PC-3 (cell line): ENCODE data around the gene FBXW4. TPM values are rescaled to one million over a fixed set of nuclear protein-coding genes. Genes with fewer than 3 reads are reported as not detected.
"Not testable (repeated sequence)": the region's sequence is repeated elsewhere in the genome, so short reads cannot be mapped to it uniquely, and the experiment has no call there.

Experiments used
- ATAC-seq: fragments of 200-7000 bp; cut with Tn5 transposase; 2 replicates; pipeline ENCODE4 v1.9.1; 2020; ENCODE audit warnings: mild to moderate bottlenecking, moderate library complexity
- BruUV-seq: library from RNA; stranded (reverse); fragments of 400-500 nt; replicated peaks from 2 replicates; lab custom pipeline; 2021; lab: Mats Ljungman, UMichigan
- CTCF ChIA-PET: fragments of 300-600 bp; sonication (Branson Sonifier 250); formaldehyde crosslinking; loops from one replicate; lab custom pipeline; 2022; ENCODE audit warnings: antibody characterized with exemption; lab: Charles Lee
- POLR2A ChIA-PET: fragments of 300-600 bp; sonication (Branson Sonifier 250); formaldehyde crosslinking; loops from one replicate; lab custom pipeline; 2022; ENCODE audit warnings: antibody characterized with exemption; ENCODE audit not compliant: unreplicated experiment; lab: Charles Lee
- DNase-seq: peaks from one replicate; pipeline ENCODE4 v3.0.0-alpha.2; 2015
- H2AFZ ChIP-seq: fragments of 300-600 bp; sonication (generic); 2 replicates; pipeline ENCODE4 v1.6.0; 2016; ENCODE audit warnings: antibody characterized with exemption, low read length
- H3F3A ChIP-seq: fragments of 300-600 bp; sonication (generic); one replicate; pipeline ENCODE4 v1.6.0; 2017; ENCODE audit warnings: antibody characterized with exemption, low read length, control low read depth, mild to moderate bottlenecking; ENCODE audit not compliant: unreplicated experiment
- H3K27ac ChIP-seq: fragments of 300-600 bp; sonication (generic); 2 replicates; pipeline ENCODE4 v1.5.1; 2016; ENCODE audit warnings: mild to moderate bottlenecking, low read length
- H3K27me3 ChIP-seq: fragments of 300-600 bp; sonication (generic); 2 replicates; pipeline ENCODE4 v1.6.1; 2016; ENCODE audit warnings: low read length, mixed read lengths
- H3K36me3 ChIP-seq: fragments of 300-600 bp; sonication (generic); 2 replicates; pipeline ENCODE4 v1.6.1; 2016; ENCODE audit warnings: low read depth, mixed run types, low read length, mixed read lengths
- H3K4me1 ChIP-seq: fragments of 300-600 bp; sonication (generic); 2 replicates; pipeline ENCODE4 v1.5.1; 2016; ENCODE audit warnings: low read length; ENCODE audit not compliant: insufficient read depth
- H3K4me2 ChIP-seq: fragments of 300-600 bp; sonication (generic); 2 replicates; pipeline ENCODE4 v1.6.0; 2016; ENCODE audit warnings: low read length
- H3K4me3 ChIP-seq: fragments of 300-600 bp; sonication (generic); 2 replicates; pipeline ENCODE4 v1.5.1; 2016; ENCODE audit warnings: mild to moderate bottlenecking, low read length, mixed read lengths
- H3K79me2 ChIP-seq: fragments of 300-600 bp; sonication (generic); 2 replicates; pipeline ENCODE4 v1.6.1; 2017; ENCODE audit warnings: low read length, mixed read lengths
- H3K9ac ChIP-seq: fragments of 300-600 bp; sonication (generic); 2 replicates; pipeline ENCODE4 v1.6.0; 2016; ENCODE audit warnings: mild to moderate bottlenecking, low read length
- H3K9me2 ChIP-seq: fragments of 300-600 bp; sonication (generic); replicated peaks from 2 replicates; pipeline ENCODE4 v1.6.1; 2016; ENCODE audit warnings: mixed run types, low read length, mixed read lengths
- H3K9me3 ChIP-seq: fragments of 300-600 bp; sonication (generic); 2 replicates; pipeline ENCODE4 v1.6.1; 2016; ENCODE audit warnings: low read length, mixed read lengths
- H4K20me1 ChIP-seq: fragments of 300-600 bp; sonication (generic); 2 replicates; pipeline ENCODE4 v1.6.1; 2016; ENCODE audit warnings: low read length, mixed read lengths
- EZH2 ChIP-seq: fragments of 300-600 bp; sonication (generic); IDR thresholded peaks from one replicate; pipeline ENCODE4 v1.6.1; 2017; ENCODE audit warnings: antibody characterized with exemption, mild to moderate bottlenecking, low read length; ENCODE audit not compliant: unreplicated experiment
- EZH2phosphoT487 ChIP-seq: fragments of 300-600 bp; sonication (generic); IDR thresholded peaks from 2 replicates; pipeline ENCODE4 v1.6.1; 2018; ENCODE audit warnings: mild to moderate bottlenecking, antibody characterized with exemption, low read length, borderline replicate concordance
- intact Hi-C: fragments of 100-400 bp; cut with micrococcal nuclease; formaldehyde crosslinking; loops from 2 replicates; pipeline ENCODE4 v1.9.0; 2023
- total RNA-seq: library from RNA; depleted of rRNA; stranded (reverse); fragments of >200 nt; gene quantifications from 2 replicates; pipeline ENCODE4 v1.2.3, GENCODE V29; 2014
- TF ChIP-seq, protein P1 (sequence below): fragments of 300-600 bp; sonication (generic); conservative IDR thresholded peaks from 2 replicates; pipeline ENCODE4 v1.5.1; 2017; ENCODE audit warnings: antibody characterized with exemption, low read depth, mild to moderate bottlenecking, low read length

Gene FBXW4
- total RNA-seq, 1 experiment from 2014 or later, result 18.8 TPM

DNA sequence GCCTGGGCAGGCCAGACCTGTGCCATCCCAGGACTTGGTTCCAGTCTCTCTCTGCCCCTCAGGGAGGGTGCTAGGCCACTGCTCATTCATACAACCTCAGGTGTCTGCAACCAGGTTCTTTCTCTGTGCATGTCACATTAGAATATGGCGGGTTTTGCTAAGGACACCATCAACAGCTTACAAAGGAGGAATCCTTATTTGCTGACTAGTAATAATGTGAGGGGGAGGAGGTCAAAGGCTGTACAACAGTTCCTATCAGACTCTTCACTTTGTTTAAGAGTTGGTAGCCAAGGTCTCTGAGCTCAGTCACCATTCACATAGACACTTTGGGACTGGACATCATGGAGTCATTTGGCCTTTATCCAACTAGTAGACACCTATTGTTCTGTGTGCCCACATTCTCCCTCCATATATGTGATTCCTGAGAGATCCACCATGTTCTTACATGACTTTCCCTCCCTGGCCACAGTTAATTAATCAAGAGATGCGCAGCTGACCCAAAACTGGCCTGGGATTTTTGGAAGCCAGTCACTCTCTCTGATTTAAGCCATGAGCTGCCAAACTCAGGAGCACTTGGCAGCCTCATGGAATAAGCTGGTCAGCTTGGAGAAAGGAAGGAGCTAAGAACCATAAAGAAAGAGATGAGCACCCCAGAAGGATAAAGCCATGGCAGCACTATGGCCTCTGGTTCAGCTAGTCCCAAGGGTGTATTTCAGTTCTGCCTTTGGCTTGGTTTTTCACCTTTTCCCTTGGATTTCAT, 55.6 kb downstream of the FBXW4 start:
- POLR2A ChIA-PET, result no interaction called here
- no peak overlapping the region for H2AFZ ChIP-seq
- H3F3A ChIP-seq, result no peaks in the 10 kb centered on the region
- H3K9me2 ChIP-seq, result no peaks in the 10 kb centered on the region
- no peaks in the 10 kb centered on the region for H3K79me2 ChIP-seq
- H3K36me3 ChIP-seq, result no peaks in the 10 kb centered on the region
- H3K4me2 ChIP-seq, result no peak overlapping the region
- ATAC-seq (no peak), DNase-seq (no peak)
- no peaks in the 10 kb centered on the region for H4K20me1 ChIP-seq
- H3K9ac ChIP-seq, result no peak overlapping the region
- no peaks in the 10 kb centered on the region for H3K27me3 ChIP-seq
- no TSS peak for BruUV-seq
- H3K4me3 ChIP-seq, result no peak overlapping the region
- peaks cover 5% of the 10 kb centered on the region; the same call in 1 of the 2 replicates for H3K4me1 ChIP-seq
- CTCF ChIA-PET, result no interaction called here
- no peak overlapping the region for H3K27ac ChIP-seq
- TF ChIP-seq, protein P1, sequence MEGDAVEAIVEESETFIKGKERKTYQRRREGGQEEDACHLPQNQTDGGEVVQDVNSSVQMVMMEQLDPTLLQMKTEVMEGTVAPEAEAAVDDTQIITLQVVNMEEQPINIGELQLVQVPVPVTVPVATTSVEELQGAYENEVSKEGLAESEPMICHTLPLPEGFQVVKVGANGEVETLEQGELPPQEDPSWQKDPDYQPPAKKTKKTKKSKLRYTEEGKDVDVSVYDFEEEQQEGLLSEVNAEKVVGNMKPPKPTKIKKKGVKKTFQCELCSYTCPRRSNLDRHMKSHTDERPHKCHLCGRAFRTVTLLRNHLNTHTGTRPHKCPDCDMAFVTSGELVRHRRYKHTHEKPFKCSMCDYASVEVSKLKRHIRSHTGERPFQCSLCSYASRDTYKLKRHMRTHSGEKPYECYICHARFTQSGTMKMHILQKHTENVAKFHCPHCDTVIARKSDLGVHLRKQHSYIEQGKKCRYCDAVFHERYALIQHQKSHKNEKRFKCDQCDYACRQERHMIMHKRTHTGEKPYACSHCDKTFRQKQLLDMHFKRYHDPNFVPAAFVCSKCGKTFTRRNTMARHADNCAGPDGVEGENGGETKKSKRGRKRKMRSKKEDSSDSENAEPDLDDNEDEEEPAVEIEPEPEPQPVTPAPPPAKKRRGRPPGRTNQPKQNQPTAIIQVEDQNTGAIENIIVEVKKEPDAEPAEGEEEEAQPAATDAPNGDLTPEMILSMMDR, result no peak
- no peak for TF ChIP-seq EZH2
- no peak for TF ChIP-seq EZH2phosphoT487
- no peaks in the 10 kb centered on the region for H3K9me3 ChIP-seq
- intact Hi-C loops, result no loop called here

DNA sequence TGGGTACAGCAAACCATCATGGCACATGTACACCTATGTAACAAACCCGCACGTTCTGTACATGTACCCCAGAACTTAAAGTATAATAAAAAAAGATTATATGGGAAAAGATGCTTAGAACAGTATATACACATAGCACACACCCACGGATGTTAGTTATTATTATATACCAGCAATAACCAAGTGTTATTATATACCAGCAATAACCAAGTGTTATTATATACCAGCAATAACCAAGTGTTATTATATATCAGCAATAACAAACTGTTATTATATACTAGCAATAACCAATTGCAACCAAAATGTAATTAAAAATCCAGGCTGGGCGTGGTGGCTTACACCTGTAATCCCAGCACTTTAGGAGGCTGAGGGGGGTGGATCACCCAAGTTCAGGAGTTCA, 61.5 kb downstream of the FBXW4 start:
- H3K9me2 ChIP-seq, H4K20me1 ChIP-seq, H3F3A ChIP-seq, intact Hi-C loops, ATAC-seq, H3K79me2 ChIP-seq, H2AFZ ChIP-seq, H3K36me3 ChIP-seq, DNase-seq, CTCF ChIA-PET, H3K27ac ChIP-seq, H3K4me3 ChIP-seq, H3K27me3 ChIP-seq, H3K4me2 ChIP-seq, H3K4me1 ChIP-seq, BruUV-seq, H3K9ac ChIP-seq, POLR2A ChIA-PET, H3K9me3 ChIP-seq: not testable (repeated sequence)

DNA sequence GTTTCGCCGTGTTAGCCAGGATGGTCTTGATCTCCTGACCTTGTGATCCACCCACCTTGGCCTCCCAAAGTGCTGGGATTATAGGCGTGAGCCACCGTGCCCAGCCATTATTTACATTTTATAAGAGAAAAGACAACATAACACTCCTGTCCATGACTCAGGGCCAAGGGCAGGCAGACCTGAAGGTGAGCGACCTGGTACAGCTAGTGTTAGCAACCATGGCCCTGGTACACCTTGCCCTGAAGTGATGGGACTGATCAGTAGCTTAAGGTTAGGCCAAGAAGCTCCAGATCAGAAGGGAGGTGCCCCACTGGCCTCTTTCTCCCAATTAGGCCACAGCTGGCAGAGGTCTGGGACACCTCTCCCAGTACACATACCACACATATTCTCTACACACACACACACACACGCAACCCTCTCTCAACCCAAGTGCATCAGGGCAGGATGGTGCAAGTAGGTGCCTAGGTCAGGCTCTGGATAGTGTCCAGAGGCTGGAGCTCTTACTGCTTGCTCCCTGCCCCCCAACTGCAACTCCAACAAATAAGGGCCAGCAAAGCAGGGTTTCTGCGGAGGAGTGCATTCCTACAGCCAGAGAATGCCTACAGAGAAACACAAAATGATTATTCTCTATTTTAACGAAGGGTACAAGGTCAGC, 63.0 kb downstream of the FBXW4 start:
- CTCF ChIA-PET, result no interaction called here

More for the DNA sequence above, 63.0 kb downstream of the FBXW4 start:
- no TSS peak for BruUV-seq
- POLR2A ChIA-PET, result no interaction called here
- ATAC-seq, result no peak
- H3K79me2 ChIP-seq, result no peaks in the 10 kb centered on the region
- H3K4me2 ChIP-seq, result no peak overlapping the region
- H3K36me3 ChIP-seq, result no peaks in the 10 kb centered on the region
- no peak overlapping the region for H3K9ac ChIP-seq
- H2AFZ ChIP-seq, result no peak overlapping the region
- no peak for DNase-seq
- H3K9me3 ChIP-seq, result no peaks in the 10 kb centered on the region
- no peaks in the 10 kb centered on the region for H4K20me1 ChIP-seq
- H3K27ac ChIP-seq, result no peak overlapping the region
- peaks cover 5% of the 10 kb centered on the region; the same call in 1 of the 2 replicates for H3K4me1 ChIP-seq
- no peaks in the 10 kb centered on the region for H3F3A ChIP-seq
- TF ChIP-seq, protein P1, result no peak
- intact Hi-C loops, result no loop called here
- no peaks in the 10 kb centered on the region for H3K9me2 ChIP-seq
- no peak overlapping the region for H3K4me3 ChIP-seq
- H3K27me3 ChIP-seq, result no peaks in the 10 kb centered on the region
